Measurements from ENCODE around the gene MAGIX.

Gene MAGIX

DNA sequence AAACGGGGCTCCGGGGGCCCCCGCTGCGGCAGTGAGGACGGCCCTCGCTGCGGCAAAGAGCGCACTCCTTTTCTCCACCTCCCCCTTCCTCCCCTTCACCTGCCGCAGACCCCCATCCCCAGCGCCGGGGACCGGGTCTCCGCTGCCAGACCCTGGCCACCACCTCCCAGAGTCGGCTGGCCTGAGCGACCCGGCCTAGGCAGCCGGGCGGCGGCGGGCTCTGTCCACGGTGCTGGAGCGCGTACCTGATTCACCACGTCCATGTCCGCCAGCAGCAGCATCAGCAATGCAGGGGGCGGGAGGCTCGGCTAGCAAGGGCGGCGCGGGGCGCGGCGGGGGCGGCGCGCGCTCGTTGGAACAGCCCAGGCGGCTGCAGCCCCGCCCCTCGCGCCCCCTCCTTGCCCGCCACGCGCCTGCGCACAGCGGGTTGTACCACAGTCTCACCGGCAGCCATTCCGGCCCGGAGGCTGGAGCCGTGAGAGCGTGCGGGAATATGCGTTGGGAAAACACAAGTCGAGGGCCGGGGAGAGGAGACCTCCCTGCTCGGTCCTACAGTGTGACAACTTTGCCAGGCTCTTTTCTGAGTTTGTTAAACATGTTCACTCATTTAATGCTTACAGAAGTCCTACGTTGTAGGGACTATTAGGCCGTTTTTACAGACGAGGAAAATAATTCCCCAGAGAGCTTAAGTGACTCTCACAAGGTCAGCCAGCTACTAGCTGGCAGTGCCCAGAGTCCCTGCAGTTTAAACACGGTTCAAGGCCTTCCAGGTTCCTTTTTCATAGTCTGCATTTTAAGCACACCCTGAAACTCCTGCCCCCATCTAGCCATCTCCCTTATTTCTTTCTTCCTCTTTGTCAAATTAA is 37.6 kb downstream of the MAGIX start, which contains the start of gene SYP:
SYP (minus strand) TSS at position 288 of the 866 bp plus-strand sequence; CDS start at position 281, 7 bp downstream.
- H3K27ac ChIP-seq, result peak within 1 kb of the TSS; percentile 57 to 73
- DNase-seq (ENCODE audit: low spot score), result peak; percentile 90
- H3K4me3 ChIP-seq, result peak within 1 kb of the TSS; percentile 65
- TF ChIP-seq, protein P1, sequence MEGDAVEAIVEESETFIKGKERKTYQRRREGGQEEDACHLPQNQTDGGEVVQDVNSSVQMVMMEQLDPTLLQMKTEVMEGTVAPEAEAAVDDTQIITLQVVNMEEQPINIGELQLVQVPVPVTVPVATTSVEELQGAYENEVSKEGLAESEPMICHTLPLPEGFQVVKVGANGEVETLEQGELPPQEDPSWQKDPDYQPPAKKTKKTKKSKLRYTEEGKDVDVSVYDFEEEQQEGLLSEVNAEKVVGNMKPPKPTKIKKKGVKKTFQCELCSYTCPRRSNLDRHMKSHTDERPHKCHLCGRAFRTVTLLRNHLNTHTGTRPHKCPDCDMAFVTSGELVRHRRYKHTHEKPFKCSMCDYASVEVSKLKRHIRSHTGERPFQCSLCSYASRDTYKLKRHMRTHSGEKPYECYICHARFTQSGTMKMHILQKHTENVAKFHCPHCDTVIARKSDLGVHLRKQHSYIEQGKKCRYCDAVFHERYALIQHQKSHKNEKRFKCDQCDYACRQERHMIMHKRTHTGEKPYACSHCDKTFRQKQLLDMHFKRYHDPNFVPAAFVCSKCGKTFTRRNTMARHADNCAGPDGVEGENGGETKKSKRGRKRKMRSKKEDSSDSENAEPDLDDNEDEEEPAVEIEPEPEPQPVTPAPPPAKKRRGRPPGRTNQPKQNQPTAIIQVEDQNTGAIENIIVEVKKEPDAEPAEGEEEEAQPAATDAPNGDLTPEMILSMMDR (IDR thresholded peaks at IDR 0.05), result no peak

DNA sequence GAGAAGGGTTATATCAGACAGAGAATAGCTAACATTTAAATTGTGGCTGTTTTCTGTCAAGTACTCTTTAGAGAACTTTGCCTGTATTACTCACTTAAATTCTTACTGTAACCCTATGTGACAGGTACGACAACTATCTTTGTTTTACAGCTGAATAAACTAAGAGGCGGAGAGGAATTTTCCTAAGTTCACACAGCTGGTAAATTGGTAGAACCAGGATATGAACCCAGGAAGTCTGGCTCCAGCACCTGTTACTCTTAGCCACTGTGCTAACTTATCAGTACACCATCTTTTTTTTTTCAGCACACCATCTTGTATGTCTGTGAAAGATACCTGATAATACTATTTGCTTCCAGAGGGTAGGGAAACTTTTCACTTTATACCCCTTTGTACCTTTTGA is 39.5 kb downstream of the MAGIX start:
- Histone ChIP-seq H3K4me3 (no peak overlapping the region), H3K27ac (no peak overlapping the region)
- DNase-seq (ENCODE audit: low spot score), result no peak
- TF ChIP-seq, protein P1 (IDR thresholded peaks at IDR 0.05), result no peak

DNA sequence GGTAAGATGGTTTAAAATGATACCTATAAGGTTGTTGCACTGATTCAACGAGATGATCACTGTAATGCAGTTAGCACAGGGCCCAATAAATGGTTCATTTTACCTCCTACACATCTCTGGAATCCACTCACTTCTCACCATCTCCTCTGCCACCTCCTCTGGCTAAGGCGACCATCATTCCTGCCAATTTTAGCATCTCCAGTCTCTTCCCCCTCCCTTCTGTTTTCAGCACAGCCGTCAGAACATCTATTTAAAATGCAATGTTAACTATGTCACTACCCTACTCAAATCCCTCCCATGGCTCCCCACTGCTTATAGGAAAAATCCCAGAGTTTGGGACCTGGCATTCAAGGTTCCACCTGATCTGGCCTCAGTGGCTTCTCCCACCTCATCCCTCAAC is 41.0 kb downstream of the MAGIX start:
- TF ChIP-seq, protein P1 (IDR thresholded peaks at IDR 0.05), result no peak
- no peak for DNase-seq (ENCODE audit: low spot score)
- Histone ChIP-seq H3K4me3 (no peak overlapping the region), H3K27ac (no peak overlapping the region)

DNA sequence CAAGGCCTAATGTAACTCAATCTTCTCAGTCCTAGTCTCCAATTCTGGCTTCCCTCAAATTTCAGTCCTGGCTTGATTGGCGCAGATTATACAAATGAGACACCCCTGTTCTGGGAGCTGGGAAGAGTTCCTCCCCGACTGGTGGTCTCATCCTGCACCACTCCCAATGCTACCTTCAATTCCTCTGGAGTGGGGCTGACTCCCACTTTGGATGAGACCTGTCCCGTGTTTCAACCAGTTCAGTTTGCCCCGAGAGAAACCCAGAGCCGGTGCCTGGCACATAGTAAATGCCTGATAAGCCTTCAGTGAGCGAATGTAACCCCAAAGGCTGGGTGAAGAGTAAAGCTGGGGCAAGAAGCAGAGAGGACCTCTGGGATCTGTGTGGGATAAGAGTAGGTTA is 41.5 kb downstream of the MAGIX start:
- H3K4me3 ChIP-seq, result no peak overlapping the region

DNA sequence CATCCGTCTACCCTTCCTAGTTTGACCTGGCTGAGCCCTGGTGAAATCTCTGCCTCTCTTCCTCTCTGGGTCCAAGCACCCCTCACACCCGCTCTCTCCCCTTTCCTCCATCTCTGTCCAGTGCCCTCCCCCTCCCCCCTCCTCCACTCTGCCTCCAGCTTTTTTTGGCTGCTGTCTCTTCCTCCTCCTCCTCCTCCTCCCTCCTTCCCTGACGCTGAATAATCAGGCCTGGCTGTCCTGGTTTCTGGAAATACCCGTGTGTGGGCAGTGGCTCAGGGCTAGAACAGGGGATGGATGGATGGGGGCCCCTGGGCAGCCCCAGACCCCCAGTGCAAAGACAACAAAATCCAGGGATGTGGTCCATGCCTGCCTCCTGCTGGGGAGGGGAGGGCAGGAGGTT is 42.2 kb downstream of the MAGIX start:
- no peak for DNase-seq (ENCODE audit: low spot score)
- TF ChIP-seq, protein P1 (IDR thresholded peaks at IDR 0.05), result no peak

More for the DNA sequence above, 41.5 kb downstream of the MAGIX start:
- DNase-seq (ENCODE audit: low spot score), result no peak
- TF ChIP-seq, protein P1 (IDR thresholded peaks at IDR 0.05), result no peak
- no peak overlapping the region for H3K27ac ChIP-seq

DNA sequence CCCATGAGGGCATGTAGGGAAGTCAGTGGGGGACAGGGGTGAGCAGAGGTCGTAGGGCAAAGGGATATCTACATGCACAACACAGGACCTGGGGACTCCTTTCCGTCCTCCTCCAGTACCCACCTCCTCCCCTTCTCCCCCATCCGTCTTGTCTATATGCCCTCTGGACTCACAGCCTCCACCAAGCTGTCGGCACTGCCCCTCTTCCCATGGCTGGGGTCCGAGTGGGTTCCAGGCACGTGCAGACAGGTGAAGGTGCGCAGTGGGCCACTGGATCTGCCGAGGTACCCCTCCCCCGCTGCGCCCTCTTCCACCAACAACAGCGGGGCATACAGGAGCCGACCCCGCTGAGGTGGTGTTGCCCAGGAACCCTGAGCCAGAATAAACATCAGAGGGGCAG is 42.9 kb downstream of the MAGIX start:
- no peak for DNase-seq (ENCODE audit: low spot score)
- TF ChIP-seq, protein P1 (IDR thresholded peaks at IDR 0.05), result no peak
- no peak overlapping the region for H3K27ac ChIP-seq
- no peak overlapping the region for H3K4me3 ChIP-seq

More for the DNA sequence above, 42.2 kb downstream of the MAGIX start:
- Histone ChIP-seq H3K27ac (no peak overlapping the region), H3K4me3 (no peak overlapping the region)

DNA sequence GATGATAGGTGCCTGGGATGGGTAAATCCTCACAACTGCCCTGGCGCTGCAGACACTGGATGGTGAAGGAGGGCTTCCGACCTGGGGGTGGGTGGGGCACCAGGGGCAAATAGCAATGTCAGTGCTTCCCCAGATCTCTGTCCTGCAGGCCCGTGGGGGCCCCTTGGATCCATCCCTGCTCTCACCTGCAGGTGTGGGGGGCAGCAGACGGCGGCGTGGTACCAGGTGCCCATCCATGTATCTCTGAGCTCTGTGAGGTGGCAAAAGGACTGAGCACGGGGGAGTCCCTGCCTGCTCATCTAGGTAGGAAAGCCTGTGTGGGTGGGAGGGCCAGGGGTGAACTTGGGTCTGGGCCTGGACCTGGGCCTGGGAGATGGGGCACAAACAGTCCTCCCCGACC is 44.0 kb downstream of the MAGIX start:
- TF ChIP-seq, protein P1 (IDR thresholded peaks at IDR 0.05), result no peak
- Histone ChIP-seq H3K4me3 (no peak overlapping the region), H3K27ac (no peak overlapping the region)
- no peak for DNase-seq (ENCODE audit: low spot score)

All from coronary artery (tissue), 2 donors.